ENCODE measurements around the gene ANKS3. TPM values are rescaled to one million over a fixed set of nuclear protein-coding genes. Genes with fewer than 3 reads are reported as not detected.

ANKS3 gene
- total RNA-seq, 2 donors from 2014 or later = 18.0 to 20.6 TPM

- DNase-seq (no peak), ATAC-seq (replicated peaks in 1 of 2) (no peak)
- H3K4me1 Mint-ChIP-seq (ENCODE audit: low read depth) = peaks cover 16% of the 10 kb centered on the region
- no peak overlapping the region for H3K27ac Mint-ChIP-seq
- H3K36me3 Mint-ChIP-seq (ENCODE audit: insufficient read depth in 2 of 2) = peaks cover 3 to 10% of the 10 kb centered on the region in 2 donors
- no peaks in the 10 kb centered on the region for H3K27me3 Mint-ChIP-seq (ENCODE audit: low read depth)
- H3K4me3 Mint-ChIP-seq = no peak overlapping the region
- no peaks in the 10 kb centered on the region for H3K9me3 Mint-ChIP-seq
Measured at GRCh38 chr16:4703906-4704305, 30.2 kb downstream of the ANKS3 start.

GRCh38 chr16:4702466-4702808, 31.6 kb downstream of the ANKS3 start:
- no peak for DNase-seq
- H3K36me3 Mint-ChIP-seq (ENCODE audit: insufficient read depth in 2 of 2) = peaks cover 3 to 8% of the 10 kb centered on the region in 2 donors
- H3K9me3 Mint-ChIP-seq = no peaks in the 10 kb centered on the region
- H3K4me1 Mint-ChIP-seq (ENCODE audit: low read depth) = peaks cover 16% of the 10 kb centered on the region
- H3K4me3 Mint-ChIP-seq = no peak overlapping the region
- no peaks in the 10 kb centered on the region for H3K27me3 Mint-ChIP-seq (ENCODE audit: low read depth)
- peak overlapping the region; percentile 33 for H3K27ac Mint-ChIP-seq
- ATAC-seq (replicated peaks in 1 of 2) = no peak

GRCh38 chr16:4701791-4702465, 32.1 kb downstream of the ANKS3 start:
- Mint-ChIP-seq H3K9me3 (no peaks in the 10 kb centered on the region), H3K4me3 (no peak overlapping the region), H3K36me3 (ENCODE audit: insufficient read depth in 2 of 2) (peaks cover 2 to 6% of the 10 kb centered on the region in 2 donors), H3K27ac (peak overlapping the region; percentile 33), H3K4me1 (ENCODE audit: low read depth) (peaks cover 16% of the 10 kb centered on the region), H3K27me3 (ENCODE audit: low read depth) (no peaks in the 10 kb centered on the region)
- DNase-seq (no peak), ATAC-seq (replicated peaks in 1 of 2) (no peak)

GRCh38 chr16:4700997-4701743, 32.9 kb downstream of the ANKS3 start:
- Mint-ChIP-seq H3K27me3 (ENCODE audit: low read depth) (no peaks in the 10 kb centered on the region), H3K36me3 (ENCODE audit: insufficient read depth in 2 of 2) (peaks cover 0 to 4% of the 10 kb centered on the region in 2 donors), H3K4me1 (ENCODE audit: low read depth) (peaks cover 16% of the 10 kb centered on the region), H3K4me3 (no peak overlapping the region), H3K9me3 (no peaks in the 10 kb centered on the region), H3K27ac (no peak overlapping the region)
- ATAC-seq (replicated peaks in 1 of 2) (no peak), DNase-seq (no peak)

- no peak overlapping the region for H3K4me3 Mint-ChIP-seq
- no peak overlapping the region for H3K27ac Mint-ChIP-seq
- H3K4me1 Mint-ChIP-seq (ENCODE audit: low read depth) = peaks cover 19% of the 10 kb centered on the region
- H3K9me3 Mint-ChIP-seq = no peaks in the 10 kb centered on the region
- ATAC-seq (replicated peaks in 1 of 2) (peak; percentile 78 to 81), DNase-seq (peak in 1 of 2 donors; percentile 48)
- no peaks in the 10 kb centered on the region for H3K27me3 Mint-ChIP-seq (ENCODE audit: low read depth)
- peaks cover 0 to 4% of the 10 kb centered on the region in 2 donors for H3K36me3 Mint-ChIP-seq (ENCODE audit: insufficient read depth in 2 of 2)
Measured at GRCh38 chr16:4700380-4700996, 33.6 kb downstream of the ANKS3 start.

GRCh38 chr16:4699046-4699556, 35.0 kb downstream of the ANKS3 start:
- Mint-ChIP-seq H3K4me3 (no peak overlapping the region), H3K36me3 (ENCODE audit: insufficient read depth in 2 of 2) (peaks cover 0 to 4% of the 10 kb centered on the region in 2 donors), H3K27me3 (ENCODE audit: low read depth) (no peaks in the 10 kb centered on the region), H3K4me1 (ENCODE audit: low read depth) (peaks cover 22% of the 10 kb centered on the region), H3K27ac (no peak overlapping the region), H3K9me3 (no peaks in the 10 kb centered on the region)
- ATAC-seq (replicated peaks in 1 of 2) (no peak), DNase-seq (no peak)

- Mint-ChIP-seq H3K9me3 (no peaks in the 10 kb centered on the region), H3K4me3 (no peak overlapping the region), H3K36me3 (ENCODE audit: insufficient read depth in 2 of 2) (peaks cover 0 to 4% of the 10 kb centered on the region in 2 donors), H3K4me1 (ENCODE audit: low read depth) (peaks cover 22% of the 10 kb centered on the region), H3K27ac (no peak overlapping the region), H3K27me3 (ENCODE audit: low read depth) (no peaks in the 10 kb centered on the region)
- ATAC-seq (replicated peaks in 1 of 2) (no peak), DNase-seq (no peak)
Measured at GRCh38 chr16:4698321-4699045, 35.6 kb downstream of the ANKS3 start.

- Mint-ChIP-seq H3K36me3 (ENCODE audit: insufficient read depth in 2 of 2) (peaks cover 0 to 4% of the 10 kb centered on the region in 2 donors), H3K27ac (no peak overlapping the region), H3K4me3 (no peak overlapping the region), H3K27me3 (ENCODE audit: low read depth) (no peaks in the 10 kb centered on the region), H3K9me3 (no peaks in the 10 kb centered on the region), H3K4me1 (ENCODE audit: low read depth) (peaks cover 22% of the 10 kb centered on the region)
- ATAC-seq (replicated peaks in 1 of 2) (no peak), DNase-seq (no peak)
Measured at GRCh38 chr16:4697848-4698291, 36.2 kb downstream of the ANKS3 start.

- Mint-ChIP-seq H3K9me3 (no peaks in the 10 kb centered on the region), H3K27ac (no peak overlapping the region), H3K4me3 (no peak overlapping the region), H3K4me1 (ENCODE audit: low read depth) (peaks cover 29% of the 10 kb centered on the region), H3K36me3 (ENCODE audit: insufficient read depth in 2 of 2) (peaks cover 0 to 4% of the 10 kb centered on the region in 2 donors), H3K27me3 (ENCODE audit: low read depth) (no peaks in the 10 kb centered on the region)
- ATAC-seq (replicated peaks in 1 of 2) (no peak), DNase-seq (no peak)
Measured at GRCh38 chr16:4696905-4697847, 36.9 kb downstream of the ANKS3 start.

GRCh38 chr16:4696172-4696904, 37.7 kb downstream of the ANKS3 start:
- Mint-ChIP-seq H3K36me3 (ENCODE audit: insufficient read depth in 2 of 2) (peaks cover 0 to 4% of the 10 kb centered on the region in 2 donors), H3K27me3 (ENCODE audit: low read depth) (no peaks in the 10 kb centered on the region), H3K27ac (no peak overlapping the region), H3K4me1 (ENCODE audit: low read depth) (peaks cover 29% of the 10 kb centered on the region), H3K9me3 (no peaks in the 10 kb centered on the region), H3K4me3 (no peak overlapping the region)
- no peak for ATAC-seq (replicated peaks in 1 of 2)
- no peak for DNase-seq

GRCh38 chr16:4695473-4696171, 38.4 kb downstream of the ANKS3 start:
- no peaks in the 10 kb centered on the region for H3K9me3 Mint-ChIP-seq
- peak overlapping the region; percentile 44 for H3K27ac Mint-ChIP-seq
- peaks cover 0 to 4% of the 10 kb centered on the region in 2 donors for H3K36me3 Mint-ChIP-seq (ENCODE audit: insufficient read depth in 2 of 2)
- no peaks in the 10 kb centered on the region for H3K27me3 Mint-ChIP-seq (ENCODE audit: low read depth)
- ATAC-seq (replicated peaks in 1 of 2) = no peak
- H3K4me1 Mint-ChIP-seq (ENCODE audit: low read depth) = peaks cover 27% of the 10 kb centered on the region
- H3K4me3 Mint-ChIP-seq = peak overlapping the region; percentile 34 to 81
- DNase-seq = no peak

Data from activated T-cell treated with anti-CD3 and anti-CD28 coated beads, Interleukin-2, amount 50 U/mL, for 72 hours (primary cell).